CD4-positive, alpha-beta T cell treated with Interleukin-6 for 4 hours (primary cell): ENCODE measurements around the gene CNPPD1.

ENCODE experiments used
- DNase-seq: peaks from one replicate; pipeline ENCODE4 v3.0.0-alpha.2; 2020; ENCODE audit warnings: mixed read lengths

The CNPPD1 gene

GRCh38 chr2:219158025-219158424 is 18.7 kb downstream of the CNPPD1 start:
- no peak for DNase-seq

DNA sequence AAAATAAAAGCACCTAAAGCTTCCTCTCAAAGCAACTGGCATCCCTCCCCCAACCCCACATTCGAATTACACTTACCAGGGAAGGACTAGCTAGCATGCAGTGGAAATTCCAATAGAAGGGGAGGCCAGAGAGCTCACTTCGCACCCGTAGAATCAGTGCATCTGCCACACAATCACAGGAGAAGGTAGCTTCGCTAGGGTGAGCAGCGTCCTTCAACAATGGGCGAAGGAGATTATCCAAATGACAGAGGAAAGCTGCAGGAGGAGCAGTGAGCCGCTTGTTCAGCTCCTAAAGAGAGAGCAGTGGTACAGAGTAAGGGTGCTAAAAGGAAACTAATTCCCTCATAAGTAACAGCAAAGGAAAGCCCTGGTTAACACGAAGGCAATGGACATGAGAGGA is 19.3 kb downstream of the CNPPD1 start:
- DNase-seq: no peak

- DNase-seq: peak; percentile 37
Measured at GRCh38 chr2:219155054-219155644, 21.6 kb downstream of the CNPPD1 start.

- DNase-seq: no peak
Measured at GRCh38 chr2:219149667-219150066, 27.1 kb downstream of the CNPPD1 start.

- no peak for DNase-seq
Measured at GRCh38 chr2:219142329-219142728, 34.4 kb downstream of the CNPPD1 start.

DNA sequence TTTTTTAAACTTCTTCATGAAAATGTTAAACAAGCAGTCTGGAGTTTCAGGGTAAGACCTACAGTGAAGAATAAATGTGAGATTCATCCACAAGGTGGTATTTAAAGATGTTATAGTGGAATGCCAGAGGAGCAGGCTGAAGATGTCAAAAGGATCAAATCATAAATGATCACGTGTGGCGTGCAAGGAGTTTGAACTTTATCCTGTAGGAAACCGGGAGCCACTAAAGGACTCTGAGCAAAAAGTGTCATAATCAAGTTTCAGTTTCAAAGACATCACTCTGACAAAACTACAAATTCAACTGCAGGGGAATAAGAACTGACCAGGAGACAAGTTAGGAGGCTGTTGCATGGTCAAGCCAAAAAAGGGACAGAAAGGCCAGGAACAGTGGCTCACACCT is 36.0 kb downstream of the CNPPD1 start:
- no peak for DNase-seq

GRCh38 chr2:219133976-219134375 is 42.7 kb downstream of the CNPPD1 start:
- no peak for DNase-seq

DNA sequence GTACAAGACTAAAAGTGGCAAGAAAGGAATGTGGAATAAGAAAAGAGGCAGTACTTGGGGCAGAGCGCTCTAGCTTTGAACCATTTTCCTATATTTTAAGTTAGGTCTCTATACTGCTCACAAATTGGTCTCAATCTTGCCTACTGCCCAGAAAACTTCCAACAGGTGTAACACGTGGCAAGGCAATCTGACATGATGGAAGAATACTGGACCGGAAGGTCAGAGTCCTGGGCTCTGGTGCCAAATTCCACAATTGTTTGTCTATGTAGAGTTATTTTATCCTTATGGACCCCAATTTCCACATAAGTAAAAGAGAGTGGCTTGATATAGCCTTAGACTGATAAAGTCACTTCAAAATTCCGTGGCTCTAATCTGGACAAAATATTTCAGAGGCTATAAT is 45.0 kb downstream of the CNPPD1 start:
- no peak for DNase-seq

DNA sequence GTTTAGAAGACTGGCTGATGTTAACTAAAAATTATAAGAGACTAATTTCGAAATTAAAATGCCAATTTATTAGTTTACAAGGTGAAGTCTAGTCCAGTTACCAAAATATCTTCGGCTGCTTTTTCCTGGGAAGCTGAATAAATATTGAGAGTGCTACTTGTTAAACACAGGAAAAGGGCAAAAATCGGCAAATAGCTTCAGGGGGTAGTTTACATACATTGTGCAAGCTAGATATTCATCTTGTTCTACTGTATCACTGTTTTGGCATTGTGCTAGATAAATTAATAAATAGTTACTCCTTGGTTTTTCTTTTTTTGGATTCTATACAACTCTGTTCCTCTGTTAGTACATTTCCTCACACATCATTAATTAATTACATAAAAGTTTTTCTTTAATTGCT is 45.4 kb downstream of the CNPPD1 start:
- DNase-seq: no peak

GRCh38 chr2:219129589-219129988 is 47.1 kb downstream of the CNPPD1 start:
- DNase-seq: no peak

DNA sequence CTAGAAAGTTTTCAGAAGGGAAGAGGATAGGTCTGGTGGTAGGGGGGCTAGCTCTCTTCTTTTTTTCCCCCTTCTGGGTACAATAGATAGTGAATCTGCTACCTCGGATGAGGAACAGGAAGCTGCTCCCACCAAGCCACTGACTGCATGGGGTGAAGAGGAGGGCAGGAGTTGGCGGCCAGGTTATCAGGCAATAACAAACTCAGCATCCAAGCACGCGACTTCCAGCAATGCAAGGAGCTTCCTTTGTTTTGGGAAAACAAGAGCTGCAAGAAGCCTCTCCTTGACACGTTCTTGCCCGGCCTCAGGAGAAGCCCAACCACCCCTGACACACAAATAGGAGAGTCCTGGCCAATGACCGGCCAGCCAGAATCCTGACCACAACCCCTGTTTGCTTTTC is 48.3 kb downstream of the CNPPD1 start:
- DNase-seq: no peak

- no peak for DNase-seq
Measured at GRCh38 chr2:219127037-219127635, 49.6 kb downstream of the CNPPD1 start.

DNA sequence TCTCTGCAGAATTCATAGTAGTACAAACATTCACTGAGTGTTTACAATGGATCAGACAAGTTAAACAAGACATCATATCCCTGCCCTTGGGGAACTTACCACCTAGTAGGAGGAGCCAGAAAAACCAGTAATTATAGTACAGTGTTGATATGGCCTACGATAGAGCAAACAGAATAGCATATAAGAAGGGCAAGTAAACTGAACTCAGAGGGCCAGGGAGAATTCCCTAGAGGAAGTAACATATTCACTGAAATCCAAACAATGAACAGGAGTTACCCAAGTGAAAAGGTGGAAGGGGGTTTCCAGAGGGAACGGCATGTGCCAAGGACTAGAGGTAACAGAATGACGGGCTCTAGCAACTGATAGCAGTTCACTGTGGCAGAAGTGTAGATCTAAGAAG is 50.2 kb downstream of the CNPPD1 start:
- DNase-seq: no peak

DNA sequence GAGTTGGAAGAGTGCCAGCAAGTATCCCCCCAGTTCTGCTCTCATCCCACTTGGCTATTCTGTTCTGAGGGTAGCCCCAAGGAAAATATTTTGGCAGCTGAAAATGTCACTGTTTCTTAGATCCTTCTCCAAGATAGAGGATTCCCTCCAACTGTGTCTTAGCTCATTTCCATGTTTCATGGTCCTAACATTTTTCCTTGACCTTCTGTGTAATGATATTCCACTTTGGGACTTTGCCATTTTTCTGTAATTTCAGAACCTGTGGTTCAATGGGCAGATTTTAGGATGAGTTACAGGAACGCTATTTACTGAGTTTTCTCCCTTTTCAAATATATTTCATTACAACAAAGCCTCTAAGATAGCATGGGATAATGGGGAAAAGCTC is 50.8 kb downstream of the CNPPD1 start:
- DNase-seq: no peak

DNA sequence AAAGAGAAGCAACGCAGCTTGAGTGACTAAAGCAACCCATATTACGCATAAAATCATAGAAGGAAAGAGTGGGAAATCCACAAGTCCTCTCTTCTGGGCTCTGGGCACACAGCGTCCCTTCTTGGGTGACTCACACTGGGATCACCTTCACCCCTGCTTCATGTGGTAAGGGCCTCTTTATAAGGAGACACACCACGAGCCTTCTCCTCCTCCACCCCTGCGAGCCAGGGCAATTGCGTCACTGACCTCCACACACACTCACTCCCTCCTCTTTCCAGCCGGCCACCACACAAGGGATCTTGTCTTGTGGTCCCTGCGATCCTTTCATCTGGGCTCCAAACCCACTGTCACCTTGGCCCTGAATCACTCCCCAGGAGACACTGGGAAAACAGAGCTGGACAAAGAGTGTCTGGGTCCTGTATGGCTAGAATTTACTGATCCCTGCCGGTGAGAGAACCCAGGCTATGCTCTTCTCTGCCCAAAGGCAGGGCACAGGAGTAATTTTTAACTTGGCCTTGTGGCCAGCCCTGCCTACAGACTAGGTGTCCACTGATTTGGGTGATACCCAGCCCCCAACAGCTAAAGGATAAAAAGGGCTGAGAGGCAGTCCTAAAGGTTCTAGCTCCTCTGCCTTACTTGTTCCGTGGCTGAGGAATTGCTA is 51.4 kb downstream of the CNPPD1 start:
- no peak for DNase-seq

GRCh38 chr2:219124381-219125110 is 52.2 kb downstream of the CNPPD1 start:
- peak; percentile 5 for DNase-seq

DNA sequence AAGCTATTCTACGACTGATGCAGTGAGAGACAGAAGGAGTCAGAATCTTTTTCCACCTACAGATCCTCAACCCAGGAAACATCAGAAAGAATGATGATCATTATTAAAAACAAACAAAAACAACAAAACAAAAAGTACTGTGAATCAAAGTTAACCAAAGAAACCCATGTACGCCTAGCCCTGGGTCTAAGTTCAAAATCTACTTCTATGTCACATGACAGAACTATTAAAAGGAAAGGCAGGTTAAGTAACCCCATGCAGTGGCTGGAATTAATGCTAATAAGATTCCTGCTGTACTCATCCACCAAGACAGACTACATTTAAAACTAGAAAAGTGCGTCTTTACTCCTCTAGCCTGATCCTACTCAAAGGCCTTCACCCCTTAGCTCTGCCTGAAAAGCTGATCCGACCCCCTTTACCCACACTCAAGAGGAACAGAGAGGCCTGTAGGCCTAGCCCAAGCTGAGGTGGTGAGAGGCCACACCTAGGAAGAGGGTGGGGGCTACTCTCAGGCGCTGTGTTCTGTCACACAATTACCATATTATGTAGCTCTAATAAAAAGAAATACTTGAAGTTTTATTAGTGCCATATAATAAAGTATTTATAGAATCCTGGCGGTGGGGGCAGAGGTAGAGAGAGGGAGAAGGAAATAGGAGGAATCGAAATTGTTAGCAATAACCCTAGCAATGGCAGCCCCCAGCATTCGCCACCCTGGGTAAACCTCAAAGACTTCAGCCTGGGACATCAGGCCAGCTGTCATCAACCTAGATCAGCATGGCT is 53.2 kb downstream of the CNPPD1 start:
- no peak for DNase-seq

- DNase-seq: no peak
Measured at GRCh38 chr2:219122202-219122980, 54.3 kb downstream of the CNPPD1 start.
